HG02623 (cell line): ENCODE measurements around the gene SYNE3.

Experiments used
- ATAC-seq: cut with Tn5 transposase; IDR thresholded peaks from one replicate; pipeline ENCODE4 v1.9.1; 2021; ENCODE audit warnings: moderate library complexity; ENCODE audit not compliant: unreplicated experiment

The SYNE3 gene

GRCh38 chr14:95477411-95478269, 38.8 kb downstream of the SYNE3 start:
- no peak for ATAC-seq

GRCh38 chr14:95476747-95477146, 39.7 kb downstream of the SYNE3 start:
- ATAC-seq, result no peak

GRCh38 chr14:95475540-95476240, 40.8 kb downstream of the SYNE3 start:
- no peak for ATAC-seq

- ATAC-seq, result no peak
Measured at GRCh38 chr14:95474941-95475340, 41.5 kb downstream of the SYNE3 start.

GRCh38 chr14:95474486-95474885, 42.0 kb downstream of the SYNE3 start:
- no peak for ATAC-seq

GRCh38 chr14:95472819-95473251, 43.6 kb downstream of the SYNE3 start:
- no peak for ATAC-seq

- ATAC-seq, result no peak
Measured at GRCh38 chr14:95471476-95471875, 45.0 kb downstream of the SYNE3 start.

GRCh38 chr14:95471016-95471415, 45.4 kb downstream of the SYNE3 start:
- no peak for ATAC-seq

GRCh38 chr14:95469134-95469481, 47.3 kb downstream of the SYNE3 start:
- ATAC-seq, result no peak

- no peak for ATAC-seq
Measured at GRCh38 chr14:95468448-95469133, 47.9 kb downstream of the SYNE3 start.

- no peak for ATAC-seq
Measured at GRCh38 chr14:95467657-95468056, 48.8 kb downstream of the SYNE3 start.

GRCh38 chr14:95467232-95467631, 49.2 kb downstream of the SYNE3 start:
- ATAC-seq, result no peak
